Stimulated activated CD8-positive, alpha-beta memory T cell treated with anti-CD3 and anti-CD28 coated beads, Interleukin-12 subunit alpha, Interleukin-12 subunit beta, amount 100 ng/mL, for 24 hours (primary cell): ENCODE data around the gene CD164L2.
A peak's percentile ranks its signal among the peaks of the same experiment; 100 is the strongest.

ENCODE experiments used
- DNase-seq: peaks from one replicate; pipeline ENCODE4 v3.0.0-alpha.2; 2020; ENCODE audit errors: extremely low read depth

Gene CD164L2

DNA sequence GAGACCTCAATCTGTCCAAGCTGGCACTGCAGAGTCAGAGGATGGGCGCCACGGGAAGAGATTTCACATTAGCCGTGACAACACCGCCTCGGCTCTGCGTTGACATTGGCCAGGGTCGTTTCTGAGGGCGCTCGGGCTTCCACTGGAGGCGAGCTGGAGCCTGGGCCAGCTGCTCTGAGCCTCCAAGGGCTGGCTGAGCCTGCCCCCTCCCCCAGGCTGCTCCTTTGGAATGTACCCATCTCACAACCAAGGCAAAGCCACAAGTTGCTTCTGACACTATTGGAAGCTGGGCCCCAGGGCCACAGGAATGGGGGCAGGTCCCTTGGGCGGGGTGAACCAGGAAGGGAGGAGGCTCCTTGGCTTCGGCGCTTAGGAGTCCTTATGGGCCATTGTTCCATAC is 21.9 kb upstream of the CD164L2 start:
- DNase-seq, result no peak

DNA sequence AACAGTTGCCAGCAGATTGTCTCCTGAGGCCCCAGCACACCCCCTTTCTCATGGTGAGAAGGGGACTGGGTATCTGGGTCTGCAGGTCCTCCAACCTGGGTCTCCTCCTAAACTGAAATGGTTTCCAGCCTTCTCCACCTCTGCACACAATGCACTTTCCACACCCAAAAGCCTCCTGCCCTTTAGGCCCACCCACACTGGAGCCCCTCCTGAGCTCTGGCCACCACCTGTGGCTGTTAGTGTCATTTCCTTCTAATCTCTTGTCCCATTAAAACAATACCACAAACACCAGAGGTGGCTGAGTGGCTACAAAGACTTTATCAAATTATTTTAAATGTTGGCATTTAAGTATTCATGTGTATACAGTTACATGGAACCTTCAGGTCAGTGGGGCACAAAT is 20.8 kb upstream of the CD164L2 start:
- no peak for DNase-seq

DNA sequence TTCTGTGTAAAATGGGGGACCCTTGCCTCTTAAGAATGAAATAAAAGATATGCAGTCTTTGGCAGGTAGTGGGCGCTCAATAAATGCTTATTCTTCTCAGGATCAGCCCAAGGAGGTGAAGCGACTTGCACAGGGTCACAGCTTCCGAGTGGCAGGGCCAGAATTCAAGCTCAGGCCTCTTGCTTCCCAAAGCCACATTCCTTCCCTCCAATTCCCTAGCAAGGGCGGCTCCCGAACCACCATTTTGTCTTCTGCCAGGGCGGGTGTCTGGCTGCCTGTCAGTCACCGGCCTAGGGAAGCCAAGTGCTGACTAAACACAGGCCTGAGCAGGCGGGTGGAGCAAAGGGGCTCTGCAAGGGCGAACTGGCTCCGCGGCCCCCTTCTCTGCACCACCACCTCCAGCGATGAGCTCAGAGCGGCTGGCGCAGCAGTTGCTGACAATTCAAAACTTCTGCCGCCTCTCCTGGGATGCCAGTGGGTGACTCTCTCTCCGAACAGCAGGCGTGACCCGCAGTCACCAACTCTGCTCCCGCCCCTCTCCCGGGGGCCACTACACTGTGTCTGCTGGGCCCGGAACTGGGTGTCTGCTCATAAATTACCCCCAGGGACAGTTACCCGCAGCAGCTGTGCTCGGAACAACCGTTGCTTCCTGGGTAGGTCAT is 20.1 kb upstream of the CD164L2 start:
- no peak for DNase-seq

DNA sequence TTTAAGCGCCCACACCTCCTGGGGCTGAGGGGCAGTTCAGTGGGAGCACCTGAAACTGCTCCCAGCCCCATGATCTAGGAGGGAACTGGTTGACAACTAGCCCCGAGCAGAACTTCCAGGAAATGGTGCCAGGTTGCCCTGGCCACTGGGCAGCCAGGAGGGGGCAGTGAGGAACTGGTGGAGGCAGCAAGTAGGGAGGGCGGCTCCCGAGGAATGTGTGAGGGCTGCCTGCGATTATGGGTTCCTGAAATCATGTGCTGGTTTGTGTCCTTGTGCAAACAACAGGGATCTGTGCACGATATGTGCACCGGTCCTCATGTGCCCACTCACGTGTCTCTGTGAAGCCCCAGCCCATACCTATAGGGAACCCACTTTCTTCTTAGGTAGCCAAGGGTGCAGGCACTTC is 19.2 kb upstream of the CD164L2 start:
- no peak for DNase-seq

DNA sequence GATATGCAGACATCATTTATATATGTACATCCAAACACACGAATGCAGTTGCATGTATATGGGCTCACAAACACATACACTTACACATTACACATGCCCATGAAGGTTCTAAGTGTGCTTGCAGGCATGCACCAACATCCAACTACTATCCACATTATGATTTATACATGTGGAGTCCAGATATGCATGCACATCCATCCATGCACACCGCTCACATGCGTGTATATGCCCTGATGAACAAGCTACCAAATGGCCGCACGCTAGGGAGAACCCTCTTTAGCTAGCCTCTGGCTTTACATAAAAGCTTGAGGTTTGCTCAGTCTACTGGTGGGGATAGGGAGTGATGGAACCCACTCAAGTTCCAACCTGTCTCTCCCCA is 17.8 kb upstream of the CD164L2 start:
- DNase-seq, result no peak

DNA sequence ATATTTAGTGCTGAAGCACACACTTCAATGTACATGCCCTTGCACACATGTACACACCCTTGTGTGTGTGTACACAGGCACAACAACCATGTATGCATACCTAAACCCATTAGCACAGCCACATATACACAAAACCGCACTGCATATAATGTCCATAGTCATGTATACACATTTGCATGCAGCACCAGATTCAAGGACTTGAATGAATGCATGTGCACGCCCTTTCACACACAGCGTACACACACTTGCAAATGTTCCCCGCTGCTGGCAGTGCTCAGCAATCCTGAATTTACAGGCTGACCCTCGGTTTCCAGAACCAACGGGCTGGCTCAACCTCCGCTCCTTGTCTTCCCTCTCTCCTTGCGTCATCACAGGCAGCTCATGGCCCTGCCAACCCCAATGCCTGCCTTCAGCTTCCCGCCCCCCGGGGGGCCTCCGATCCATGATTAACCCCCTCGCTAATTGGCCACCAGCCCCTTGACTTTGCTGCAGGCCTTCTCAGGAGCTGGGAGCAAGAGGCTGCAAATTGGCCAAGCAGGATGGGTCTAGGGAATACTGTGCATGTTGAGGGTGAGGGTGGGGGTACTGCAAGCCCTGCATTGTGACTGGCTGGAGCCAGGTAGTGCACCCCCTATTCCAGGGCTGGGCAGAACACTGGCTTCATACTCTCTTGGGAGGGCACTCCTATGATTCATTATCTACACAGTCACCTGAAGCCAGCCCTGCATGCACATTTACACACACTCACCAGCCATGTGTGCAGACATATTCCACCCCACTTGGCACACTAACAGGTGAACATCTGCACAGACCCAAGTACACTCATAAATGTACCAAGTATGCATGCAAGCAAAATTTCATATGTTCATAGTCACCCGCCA is 17.2 kb upstream of the CD164L2 start:
- no peak for DNase-seq

DNA sequence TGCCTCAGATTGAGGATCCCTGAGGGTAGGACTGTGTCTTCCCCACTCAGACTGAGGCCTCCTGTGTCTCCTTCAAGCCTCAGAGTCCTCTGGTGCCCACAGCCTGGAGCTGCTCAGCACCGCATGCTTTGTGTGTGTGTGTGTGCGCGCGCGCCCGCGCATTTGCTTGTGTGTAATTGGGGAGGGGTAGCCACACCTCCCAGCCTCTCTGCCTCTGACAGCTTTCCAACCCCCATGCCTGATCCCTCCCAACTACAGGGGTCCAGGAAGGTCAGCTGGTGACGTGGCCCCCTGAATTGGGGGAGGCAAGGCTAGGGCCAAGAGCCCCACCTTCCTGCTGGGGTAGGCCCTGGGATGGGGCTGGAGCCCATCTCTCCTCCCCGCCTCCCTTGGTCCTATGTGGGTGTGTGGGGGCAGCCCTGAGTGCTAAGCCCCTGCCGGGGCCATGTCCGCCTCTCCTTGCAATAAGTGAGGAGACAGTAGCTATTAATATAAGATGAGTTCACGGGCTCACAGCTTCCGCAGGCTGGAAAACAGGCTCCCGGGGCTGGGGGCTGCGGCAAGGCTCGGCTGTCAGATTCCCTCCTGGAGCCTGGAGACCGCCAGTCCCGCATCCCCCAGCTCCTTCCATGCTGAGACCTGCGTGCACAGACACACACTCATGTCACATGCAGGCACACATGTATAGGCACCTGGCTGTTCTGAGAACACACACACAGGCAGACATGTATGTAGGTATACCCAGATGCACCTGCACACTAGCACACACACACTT is 16.3 kb upstream of the CD164L2 start:
- no peak for DNase-seq

DNA sequence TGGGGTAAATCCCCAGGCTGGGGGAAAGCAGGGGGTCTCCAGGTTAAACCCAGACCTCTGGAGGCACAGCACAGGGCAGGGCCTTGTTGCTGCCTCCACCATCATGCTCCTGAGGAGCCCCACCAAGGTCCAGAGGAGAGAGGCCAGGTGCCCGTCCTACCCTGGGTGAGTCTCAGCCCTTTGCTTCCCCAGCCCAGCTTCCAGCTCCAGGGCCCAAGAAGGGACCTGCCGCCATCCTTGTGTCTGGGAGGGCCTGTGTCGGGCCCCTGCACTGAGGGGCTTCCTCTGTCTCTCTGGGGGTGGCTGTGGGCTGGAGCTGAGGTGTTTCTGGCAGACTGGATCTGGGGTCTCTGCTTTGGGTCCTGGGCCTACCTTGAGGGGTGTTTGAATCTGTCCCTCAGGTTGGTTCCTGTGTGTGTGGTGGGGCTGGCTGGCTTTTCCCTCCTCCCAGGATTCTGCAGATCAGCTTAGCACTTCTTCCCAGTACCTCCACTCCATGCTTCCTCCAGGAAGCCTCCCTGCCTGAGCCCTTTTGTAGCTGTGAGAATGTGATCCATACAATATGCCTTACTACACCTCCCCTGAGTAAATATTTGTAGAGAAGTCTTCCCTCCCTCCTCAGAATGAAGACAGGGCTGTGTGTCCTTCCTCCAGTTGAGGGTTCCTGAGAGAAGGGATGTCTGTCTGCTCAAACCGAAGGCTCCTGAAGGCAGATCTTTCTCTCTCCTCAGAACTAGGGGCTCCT is 15.4 kb upstream of the CD164L2 start:
- no peak for DNase-seq

DNA sequence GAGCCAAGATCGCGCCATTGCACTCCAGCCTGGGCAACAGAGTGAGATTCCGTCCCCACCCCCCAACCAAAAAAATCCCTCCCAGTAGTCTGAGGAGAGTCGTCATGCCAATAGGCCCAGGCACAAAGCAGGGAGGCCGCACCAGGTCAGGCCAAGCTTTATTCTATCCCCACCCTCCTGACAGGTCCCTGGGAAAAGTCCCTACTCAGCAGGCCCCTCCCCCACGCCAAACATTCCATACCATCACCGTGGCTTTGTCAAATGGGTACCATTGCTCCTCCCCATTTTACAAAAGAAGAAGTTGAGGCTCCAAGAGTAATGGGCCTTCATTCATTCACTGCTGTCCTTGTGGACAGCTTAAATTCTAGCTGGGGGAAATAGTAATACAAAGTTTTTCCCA is 14.6 kb upstream of the CD164L2 start:
- no peak for DNase-seq

DNA sequence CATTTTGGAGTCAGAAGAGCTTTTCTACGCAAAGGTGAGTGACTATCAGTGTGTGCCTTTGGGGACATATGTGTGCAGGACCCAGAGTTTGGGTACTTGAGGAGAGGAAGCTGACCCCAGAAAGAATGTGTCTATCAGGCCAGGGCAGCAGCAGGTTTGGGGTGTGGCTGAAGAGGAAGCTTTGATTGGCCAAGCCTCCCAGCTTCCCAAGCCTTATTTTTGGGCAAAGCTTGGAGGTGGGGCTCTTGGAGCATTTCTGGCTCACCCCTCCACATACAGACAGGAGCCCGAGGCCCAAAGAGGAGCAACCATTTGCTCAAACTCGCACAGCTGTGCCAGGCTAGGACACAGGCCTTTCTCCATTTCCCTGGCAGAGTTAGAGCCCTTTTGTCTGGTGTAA is 14.0 kb upstream of the CD164L2 start:
- no peak for DNase-seq

DNA sequence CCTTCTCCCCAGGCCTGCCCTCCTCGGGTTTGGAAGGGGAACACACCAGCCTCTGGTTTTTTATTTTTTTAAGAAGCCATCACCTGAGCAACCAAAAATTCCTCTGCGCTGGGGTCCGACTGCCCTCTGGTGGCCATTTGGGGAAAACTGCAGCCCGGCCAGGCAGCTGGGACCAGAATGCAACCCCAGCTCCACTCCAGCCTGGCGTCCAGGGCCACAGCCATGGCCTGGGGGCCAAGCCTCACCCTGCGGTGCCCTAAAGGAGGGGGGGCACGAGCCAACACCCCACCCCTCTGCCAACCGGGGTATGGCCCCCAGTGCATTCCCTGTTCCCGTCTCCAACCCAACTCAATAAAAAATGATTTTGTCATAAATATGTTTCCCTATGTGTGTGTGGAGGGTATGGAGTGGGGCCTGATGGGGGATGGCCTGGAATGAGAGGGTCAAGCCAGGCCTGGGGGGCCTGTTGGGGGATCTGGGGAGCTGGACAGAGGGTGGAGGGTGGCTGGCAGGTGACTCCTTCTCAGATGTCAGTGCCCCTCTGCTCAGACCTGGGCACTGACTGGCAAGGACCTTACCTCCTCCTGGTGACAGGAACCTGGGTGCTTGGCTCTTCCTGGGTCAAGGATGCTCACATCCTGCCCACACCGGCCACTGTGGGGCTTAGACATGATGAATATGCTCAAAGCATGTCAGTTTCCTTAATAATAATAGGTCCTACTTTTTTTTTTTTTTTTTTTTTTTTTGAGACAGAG is 12.5 kb upstream of the CD164L2 start:
- DNase-seq, result peak; percentile 39

DNA sequence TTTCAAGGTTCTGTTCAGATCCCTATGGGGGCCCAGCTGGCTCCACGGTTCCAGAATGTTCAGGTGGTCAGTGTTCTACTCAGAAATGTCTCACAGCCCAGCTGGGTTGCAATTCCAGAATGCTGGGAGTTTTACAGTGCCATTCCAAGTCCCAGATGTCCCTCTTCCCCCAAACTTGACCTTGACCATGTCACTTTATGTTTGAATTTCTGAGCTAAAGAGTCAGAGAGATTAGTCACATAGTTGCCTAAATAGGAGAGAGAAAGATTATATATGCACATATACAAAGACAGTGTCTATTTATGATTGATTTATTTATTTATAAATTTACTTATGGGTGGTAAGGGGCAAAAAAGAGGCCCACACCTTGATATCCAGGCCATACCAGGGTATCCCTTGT is 11.8 kb upstream of the CD164L2 start:
- no peak for DNase-seq

DNA sequence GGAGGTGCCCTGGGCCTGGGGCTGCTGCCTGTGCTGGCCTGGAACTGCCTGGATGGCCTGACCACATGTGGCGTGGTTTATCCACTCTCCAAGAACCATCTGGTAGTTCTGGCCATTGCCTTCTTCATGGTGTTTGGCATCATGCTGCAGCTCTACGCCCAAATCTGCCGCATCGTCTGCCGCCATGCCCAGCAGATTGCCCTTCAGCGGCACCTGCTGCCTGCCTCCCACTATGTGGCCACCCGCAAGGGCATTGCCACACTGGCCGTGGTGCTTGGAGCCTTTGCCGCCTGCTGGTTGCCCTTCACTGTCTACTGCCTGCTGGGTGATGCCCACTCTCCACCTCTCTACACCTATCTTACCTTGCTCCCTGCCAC is 11.1 kb upstream of the CD164L2 start:
- DNase-seq, result no peak

DNA sequence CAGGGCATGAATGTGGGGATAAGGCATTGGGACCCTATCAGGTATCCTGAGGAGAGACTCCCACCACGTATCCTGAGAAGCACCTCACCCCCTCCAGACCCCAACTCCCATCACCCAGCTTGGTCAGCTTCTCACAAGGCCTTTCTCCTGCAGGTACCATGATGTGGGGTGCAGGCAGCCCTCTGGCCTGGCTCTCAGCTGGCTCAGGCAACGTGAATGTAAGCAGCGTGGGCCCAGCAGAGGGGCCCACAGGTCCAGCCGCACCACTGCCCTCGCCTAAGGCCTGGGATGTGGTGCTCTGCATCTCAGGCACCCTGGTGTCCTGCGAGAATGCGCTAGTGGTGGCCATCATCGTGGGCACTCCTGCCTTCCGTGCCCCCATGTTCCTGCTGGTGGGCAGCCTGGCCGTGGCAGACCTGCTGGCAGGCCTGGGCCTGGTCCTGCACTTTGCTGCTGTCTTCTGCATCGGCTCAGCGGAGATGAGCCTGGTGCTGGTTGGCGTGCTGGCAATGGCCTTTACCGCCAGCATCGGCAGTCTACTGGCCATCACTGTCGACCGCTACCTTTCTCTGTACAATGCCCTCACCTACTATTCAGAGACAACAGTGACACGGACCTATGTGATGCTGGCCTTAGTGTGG is 10.6 kb upstream of the CD164L2 start:
- no peak for DNase-seq

DNA sequence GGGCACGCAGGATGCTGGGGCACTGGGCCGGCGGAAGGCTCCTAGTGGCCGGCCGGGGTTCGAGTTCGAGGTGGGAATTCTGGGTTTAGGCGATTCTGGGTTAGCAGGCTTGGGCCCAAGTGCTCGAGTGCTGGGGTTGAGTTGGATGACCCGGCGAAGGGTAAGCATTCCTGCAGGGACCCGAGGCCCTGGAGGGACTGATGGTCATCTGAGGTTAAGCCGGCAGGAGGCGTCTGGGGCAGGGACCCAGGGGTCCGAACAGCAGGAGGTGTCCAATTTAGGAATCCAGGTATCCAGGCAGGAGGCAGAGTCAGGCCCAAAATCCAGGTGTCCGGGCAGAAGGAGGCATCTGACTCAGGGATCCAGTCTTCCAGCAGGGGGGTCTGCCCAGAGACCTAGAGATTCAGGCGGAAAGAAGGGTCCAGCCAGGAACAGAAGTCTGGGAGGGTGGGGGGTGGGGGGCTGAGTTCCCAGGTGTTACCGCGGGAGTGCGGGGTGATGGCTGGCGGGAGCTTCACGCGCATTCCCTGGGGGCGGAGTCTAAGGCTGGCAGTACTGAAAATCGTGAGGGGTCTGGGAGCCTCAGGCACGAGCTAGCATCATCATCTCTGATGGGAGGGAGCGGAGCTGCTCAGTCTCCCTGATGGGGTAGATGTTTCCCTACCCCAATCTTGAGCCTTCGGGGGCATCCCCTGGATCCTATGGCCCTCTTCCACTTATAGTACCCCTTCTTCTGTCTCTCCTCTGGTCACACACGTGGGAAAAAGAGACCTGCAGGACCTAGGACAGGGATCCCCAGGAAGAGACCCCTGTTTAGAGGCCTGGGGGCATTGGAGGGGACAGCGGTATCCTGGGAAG is 9.9 kb upstream of the CD164L2 start:
- no peak for DNase-seq

DNA sequence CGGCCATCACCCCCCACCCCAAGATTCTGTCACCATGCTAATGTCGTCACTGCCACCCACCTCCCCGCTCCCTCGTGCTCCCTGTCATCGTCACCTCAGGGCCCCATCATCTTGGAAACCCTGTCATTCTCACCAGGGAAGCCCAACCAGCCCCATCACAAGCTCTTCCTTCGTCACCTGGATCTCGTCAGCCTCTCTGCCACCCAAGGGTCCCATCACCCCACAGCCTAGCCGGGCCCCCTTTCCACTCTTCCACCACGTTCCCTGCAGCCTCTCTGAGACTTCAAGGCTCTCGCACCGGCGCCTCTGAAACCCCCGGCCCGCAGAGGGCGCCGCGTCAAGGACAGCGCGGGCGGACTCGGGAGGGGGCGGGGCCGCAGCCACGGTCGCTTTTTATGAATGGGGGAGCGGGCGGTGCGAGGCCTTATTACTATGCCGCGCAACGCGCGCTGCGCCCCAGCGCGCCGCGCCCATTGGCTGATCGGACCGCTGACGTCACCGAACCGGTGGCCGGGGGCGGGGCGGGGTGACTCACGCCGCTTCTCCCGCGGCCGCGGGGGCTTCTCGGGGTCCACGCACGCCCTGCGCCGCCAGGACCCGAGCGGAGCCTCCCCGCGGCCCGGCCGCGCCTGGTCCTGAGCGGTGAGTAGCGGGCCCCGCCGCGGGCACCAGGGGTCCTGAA is 9.1 kb upstream of the CD164L2 start, which contains the start of gene GPR3:
TSS of gene GPR3 (plus strand) at position 527 of the 682 bp plus-strand sequence. CDS start 1,177 bp downstream, outside the sequence.
- peak; percentile 82 for DNase-seq

DNA sequence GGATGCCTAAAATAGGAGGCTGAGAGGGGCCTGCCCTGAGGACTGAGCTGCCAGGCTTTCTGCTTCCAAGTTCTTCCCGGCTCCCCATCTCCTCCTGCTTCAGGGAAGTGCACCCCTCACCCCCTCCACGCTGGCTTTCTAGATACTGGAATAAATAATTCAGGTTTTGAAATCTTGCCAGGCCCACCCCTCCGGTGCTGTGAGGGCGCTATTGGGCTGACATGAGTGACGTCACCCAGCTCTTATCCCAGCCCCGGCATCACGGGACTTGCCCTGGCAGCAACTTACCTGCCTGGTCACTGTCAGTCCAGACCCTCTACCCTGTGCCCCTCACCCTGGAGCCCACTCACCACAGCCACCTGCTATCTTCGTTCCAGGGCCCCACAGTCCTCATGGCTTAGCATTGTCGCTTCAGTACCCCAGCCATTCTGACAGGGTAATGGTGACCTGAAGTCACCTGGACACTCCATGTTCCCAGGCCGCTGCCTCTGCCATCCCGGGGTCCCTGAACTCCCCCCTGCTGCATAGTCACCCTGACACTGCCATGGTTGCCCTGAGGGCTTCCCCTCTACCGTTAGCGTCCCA is 8.5 kb upstream of the CD164L2 start:
- DNase-seq, result no peak

DNA sequence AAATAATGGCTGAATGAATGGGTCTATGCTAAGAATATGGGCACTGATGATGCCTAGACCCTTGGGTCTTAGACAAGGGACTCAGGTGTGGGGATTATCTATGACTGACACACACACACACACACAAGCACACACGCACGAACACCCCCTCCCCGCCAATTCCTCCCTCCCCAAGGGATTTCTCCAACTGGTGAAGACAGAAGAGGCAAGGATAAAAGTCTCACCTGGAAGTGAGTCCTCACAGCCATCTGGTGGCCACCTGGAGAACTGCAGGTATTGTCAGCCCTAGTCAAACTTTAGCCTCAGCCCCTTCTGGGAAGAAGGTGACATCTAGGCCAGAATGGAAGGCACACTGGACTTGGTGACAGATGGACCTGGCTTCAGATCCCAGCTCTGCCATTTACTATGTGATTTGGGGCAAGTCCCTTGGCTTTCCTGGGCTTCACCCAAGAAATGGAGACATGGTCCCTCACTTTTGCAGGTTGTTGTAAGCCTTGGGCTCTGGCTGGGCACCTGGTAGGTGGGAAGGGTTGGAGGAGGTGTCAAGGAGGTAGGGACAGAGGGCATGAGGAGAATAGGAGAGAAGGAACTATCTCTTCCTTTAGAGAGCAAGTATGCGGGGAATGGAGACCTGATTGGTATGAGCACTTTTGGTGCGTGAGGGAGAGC is 5.3 kb upstream of the CD164L2 start:
- DNase-seq, result no peak
